NCI-H2227 (cell line): Measurements from ENCODE around the gene EFHC2.

Experiments
- DNase-seq: peaks from one replicate; lab custom pipeline; 2025; ENCODE audit not compliant: unreplicated experiment; lab: John Stamatoyannopoulos, UW

EFHC2 gene

GRCh38 chrX:44157283-44157682 is 186.2 kb downstream of the EFHC2 start:
- no peak for DNase-seq

GRCh38 chrX:44156726-44157125 is 186.7 kb downstream of the EFHC2 start:
- no peak for DNase-seq

- no peak for DNase-seq
These were observed 188.3 kb downstream of the EFHC2 start for GRCh38 chrX:44155126-44155525.

- no peak for DNase-seq
These were observed 190.6 kb downstream of the EFHC2 start for GRCh38 chrX:44152852-44153251.

- no peak for DNase-seq
These were observed 196.3 kb downstream of the EFHC2 start for GRCh38 chrX:44147130-44147529.

- no peak for DNase-seq
These were observed 199.1 kb downstream of the EFHC2 start for GRCh38 chrX:44144177-44144945.

GRCh38 chrX:44143061-44143602 is 200.3 kb downstream of the EFHC2 start:
- no peak for DNase-seq

- DNase-seq: no peak
These were observed 213.3 kb downstream of the EFHC2 start for GRCh38 chrX:44130189-44130588.

GRCh38 chrX:44113337-44113736 is 230.1 kb downstream of the EFHC2 start:
- DNase-seq: no peak

GRCh38 chrX:44106864-44107263 is 236.6 kb downstream of the EFHC2 start:
- DNase-seq: no peak

GRCh38 chrX:44105228-44105913 is 238.1 kb downstream of the EFHC2 start:
- DNase-seq: no peak

- DNase-seq: no peak
These were observed 238.8 kb downstream of the EFHC2 start for GRCh38 chrX:44104699-44105098.

GRCh38 chrX:44101281-44101680 is 242.2 kb downstream of the EFHC2 start:
- no peak for DNase-seq

- no peak for DNase-seq
These were observed 244.1 kb downstream of the EFHC2 start for GRCh38 chrX:44099366-44099765.
